ENCODE data around the gene OR2A25.

DNA sequence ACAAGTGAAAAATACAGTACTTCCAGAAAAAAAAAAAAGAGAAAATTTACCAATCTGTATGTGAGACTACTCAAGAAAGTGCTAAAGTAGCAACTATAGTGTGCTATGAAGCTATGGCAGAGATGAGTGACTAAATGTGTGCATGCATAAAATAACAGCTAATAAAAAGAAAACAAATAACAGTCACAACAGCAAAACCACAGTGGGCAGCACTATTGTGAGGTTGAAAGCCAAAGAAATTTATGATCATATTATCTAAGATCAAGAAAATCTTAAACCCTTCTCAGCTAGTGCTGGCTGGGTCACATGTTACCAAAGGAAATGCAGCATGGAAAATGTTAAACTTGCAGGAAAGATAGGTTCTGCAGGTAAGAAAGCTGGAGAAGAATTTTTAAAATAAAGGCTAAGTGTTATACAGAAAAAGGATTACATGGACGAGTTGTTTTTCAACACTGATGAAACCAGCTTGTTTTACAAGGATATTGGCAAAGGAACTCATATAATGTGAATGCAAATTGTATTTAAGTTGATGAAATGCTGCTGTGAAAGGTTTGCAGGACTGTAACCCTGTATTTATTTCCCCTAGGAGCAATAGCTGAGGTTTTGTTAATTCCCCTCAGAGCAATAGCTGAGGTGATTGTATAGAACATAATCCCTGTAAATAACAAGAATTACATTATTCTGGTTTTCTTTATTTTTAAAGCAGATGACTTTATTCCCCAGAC lies 36.5 kb upstream of the OR2A25 start:
- TF ChIP-seq, protein P1, sequence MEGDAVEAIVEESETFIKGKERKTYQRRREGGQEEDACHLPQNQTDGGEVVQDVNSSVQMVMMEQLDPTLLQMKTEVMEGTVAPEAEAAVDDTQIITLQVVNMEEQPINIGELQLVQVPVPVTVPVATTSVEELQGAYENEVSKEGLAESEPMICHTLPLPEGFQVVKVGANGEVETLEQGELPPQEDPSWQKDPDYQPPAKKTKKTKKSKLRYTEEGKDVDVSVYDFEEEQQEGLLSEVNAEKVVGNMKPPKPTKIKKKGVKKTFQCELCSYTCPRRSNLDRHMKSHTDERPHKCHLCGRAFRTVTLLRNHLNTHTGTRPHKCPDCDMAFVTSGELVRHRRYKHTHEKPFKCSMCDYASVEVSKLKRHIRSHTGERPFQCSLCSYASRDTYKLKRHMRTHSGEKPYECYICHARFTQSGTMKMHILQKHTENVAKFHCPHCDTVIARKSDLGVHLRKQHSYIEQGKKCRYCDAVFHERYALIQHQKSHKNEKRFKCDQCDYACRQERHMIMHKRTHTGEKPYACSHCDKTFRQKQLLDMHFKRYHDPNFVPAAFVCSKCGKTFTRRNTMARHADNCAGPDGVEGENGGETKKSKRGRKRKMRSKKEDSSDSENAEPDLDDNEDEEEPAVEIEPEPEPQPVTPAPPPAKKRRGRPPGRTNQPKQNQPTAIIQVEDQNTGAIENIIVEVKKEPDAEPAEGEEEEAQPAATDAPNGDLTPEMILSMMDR (conservative IDR thresholded peaks at IDR 0.05) = no peak
- TF ChIP-seq ZFX (IDR thresholded peaks at IDR 0.05) = no peak
